Measurements from ENCODE around the gene CLC.

Gene CLC

DNA sequence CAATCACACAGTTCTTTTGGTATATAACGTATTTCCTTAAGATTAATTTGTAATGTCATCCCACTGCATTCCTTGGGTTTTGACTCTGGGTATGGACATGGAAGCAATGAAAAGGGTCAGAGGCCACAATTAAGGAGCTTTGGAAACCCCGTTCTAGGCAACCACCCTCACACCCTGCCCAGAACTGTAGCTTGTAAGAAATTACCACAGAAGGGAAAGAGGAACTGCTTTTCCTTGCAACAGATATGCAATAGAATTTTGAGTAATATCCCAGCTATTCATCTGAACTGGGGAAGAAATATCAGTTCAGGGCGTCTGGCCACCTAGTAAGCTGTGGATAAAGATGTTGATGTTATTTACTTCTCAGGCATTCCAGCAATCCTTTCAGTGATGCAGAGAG is 985 bp upstream of the CLC start:
- Histone ChIP-seq H3K79me2 (ENCODE audit: insufficient read depth, low read length) (no peaks in the 10 kb centered on the region), H3K27me3 (ENCODE audit: insufficient read depth, low read length, poor library complexity, severe bottlenecking) (no peaks in the 10 kb centered on the region), H3K9ac (ENCODE audit: low read depth, low read length, poor library complexity, severe bottlenecking) (no peak overlapping the region), H3K4me1 (ENCODE audit: insufficient read depth, low read length, poor library complexity, severe bottlenecking) (no peaks in the 10 kb centered on the region), H3F3A (ENCODE audit: low read depth) (no peaks in the 10 kb centered on the region), H2AFZ (ENCODE audit: low read length) (no peak overlapping the region), H3K36me3 (ENCODE audit: insufficient read depth, low read length) (no peaks in the 10 kb centered on the region), H3K9me2 (replicated peaks; ENCODE audit: low read depth, low read length) (no peaks in the 10 kb centered on the region), H4K20me1 (ENCODE audit: insufficient read depth, low read length, poor library complexity, severe bottlenecking) (no peaks in the 10 kb centered on the region), H3K4me3 (ENCODE audit: low read length, poor library complexity, severe bottlenecking) (no peak overlapping the region), H3K9me3 (ENCODE audit: insufficient read depth, low read depth, low read length) (no peaks in the 10 kb centered on the region), H3K4me2 (ENCODE audit: low read depth, low read length, poor library complexity, severe bottlenecking) (no peak overlapping the region)
- no peak for TF ChIP-seq EZH2phosphoT487 (IDR thresholded peaks at IDR 0.05; ENCODE audit: borderline replicate concordance)
- TF ChIP-seq, protein P1, sequence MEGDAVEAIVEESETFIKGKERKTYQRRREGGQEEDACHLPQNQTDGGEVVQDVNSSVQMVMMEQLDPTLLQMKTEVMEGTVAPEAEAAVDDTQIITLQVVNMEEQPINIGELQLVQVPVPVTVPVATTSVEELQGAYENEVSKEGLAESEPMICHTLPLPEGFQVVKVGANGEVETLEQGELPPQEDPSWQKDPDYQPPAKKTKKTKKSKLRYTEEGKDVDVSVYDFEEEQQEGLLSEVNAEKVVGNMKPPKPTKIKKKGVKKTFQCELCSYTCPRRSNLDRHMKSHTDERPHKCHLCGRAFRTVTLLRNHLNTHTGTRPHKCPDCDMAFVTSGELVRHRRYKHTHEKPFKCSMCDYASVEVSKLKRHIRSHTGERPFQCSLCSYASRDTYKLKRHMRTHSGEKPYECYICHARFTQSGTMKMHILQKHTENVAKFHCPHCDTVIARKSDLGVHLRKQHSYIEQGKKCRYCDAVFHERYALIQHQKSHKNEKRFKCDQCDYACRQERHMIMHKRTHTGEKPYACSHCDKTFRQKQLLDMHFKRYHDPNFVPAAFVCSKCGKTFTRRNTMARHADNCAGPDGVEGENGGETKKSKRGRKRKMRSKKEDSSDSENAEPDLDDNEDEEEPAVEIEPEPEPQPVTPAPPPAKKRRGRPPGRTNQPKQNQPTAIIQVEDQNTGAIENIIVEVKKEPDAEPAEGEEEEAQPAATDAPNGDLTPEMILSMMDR (conservative IDR thresholded peaks at IDR 0.05; ENCODE audit: low read length) = no peak

DNA sequence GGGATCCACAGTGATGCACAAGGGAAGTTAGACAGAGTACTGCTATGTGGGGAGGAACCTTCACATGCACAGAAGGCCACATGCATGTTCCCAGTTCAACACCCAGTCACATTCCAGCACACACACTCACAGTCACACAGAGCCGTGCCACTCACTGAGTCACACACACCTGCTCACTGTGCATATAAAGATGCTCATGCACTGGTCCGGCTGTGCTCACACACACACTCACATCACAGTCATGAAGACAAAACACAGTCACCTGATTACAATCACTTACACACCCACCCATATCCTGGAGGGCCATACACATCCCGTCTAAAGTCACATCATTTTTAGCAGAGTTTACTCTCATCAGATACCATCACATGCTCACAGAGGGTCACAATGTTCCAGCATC is 478 bp downstream of the CLC start:
- H3K27me3 ChIP-seq (ENCODE audit: insufficient read depth, low read length, poor library complexity, severe bottlenecking) = no peaks in the 10 kb centered on the region

DNA sequence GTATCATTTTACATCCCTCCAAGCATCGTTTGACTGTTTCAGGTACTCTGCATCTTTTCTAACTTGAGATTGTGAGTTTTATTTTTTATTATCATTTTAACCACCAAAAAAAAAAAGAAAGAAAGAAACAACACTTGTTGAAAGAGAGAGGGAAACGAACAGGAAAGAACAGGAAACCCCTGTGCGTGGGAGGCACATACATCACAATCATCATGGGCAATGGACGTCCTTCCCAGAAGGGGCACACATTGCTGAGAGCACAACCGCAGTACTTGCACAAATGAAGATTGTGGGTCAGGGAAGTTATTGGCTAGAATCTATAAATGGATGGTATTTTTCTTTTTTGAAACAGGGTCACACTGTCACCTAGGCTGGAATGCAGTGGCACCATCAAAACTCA is 1.7 kb downstream of the CLC start:
- no peaks in the 10 kb centered on the region for H3K36me3 ChIP-seq (ENCODE audit: insufficient read depth, low read length)
- H3K79me2 ChIP-seq (ENCODE audit: insufficient read depth, low read length) = no peaks in the 10 kb centered on the region
- H3K4me2 ChIP-seq (ENCODE audit: low read depth, low read length, poor library complexity, severe bottlenecking) = no peak overlapping the region
- H3F3A ChIP-seq (ENCODE audit: low read depth) = no peaks in the 10 kb centered on the region
- H3K9ac ChIP-seq (ENCODE audit: low read depth, low read length, poor library complexity, severe bottlenecking) = no peak overlapping the region
- H3K4me3 ChIP-seq (ENCODE audit: low read length, poor library complexity, severe bottlenecking) = no peak overlapping the region
- H3K9me2 ChIP-seq (replicated peaks; ENCODE audit: low read depth, low read length) = no peaks in the 10 kb centered on the region
- H4K20me1 ChIP-seq (ENCODE audit: insufficient read depth, low read length, poor library complexity, severe bottlenecking) = no peaks in the 10 kb centered on the region
- H3K9me3 ChIP-seq (ENCODE audit: insufficient read depth, low read depth, low read length) = no peaks in the 10 kb centered on the region
- H3K4me1 ChIP-seq (ENCODE audit: insufficient read depth, low read length, poor library complexity, severe bottlenecking) = no peaks in the 10 kb centered on the region
- no peak for TF ChIP-seq EZH2phosphoT487 (IDR thresholded peaks at IDR 0.05; ENCODE audit: borderline replicate concordance)
- TF ChIP-seq, protein P1 (conservative IDR thresholded peaks at IDR 0.05; ENCODE audit: low read length) = no peak
- H3K27me3 ChIP-seq (ENCODE audit: insufficient read depth, low read length, poor library complexity, severe bottlenecking) = no peaks in the 10 kb centered on the region
- no peak overlapping the region for H2AFZ ChIP-seq (ENCODE audit: low read length)

More for the DNA sequence above, 478 bp downstream of the CLC start:
- H2AFZ ChIP-seq (ENCODE audit: low read length) = no peak overlapping the region
- H3K4me1 ChIP-seq (ENCODE audit: insufficient read depth, low read length, poor library complexity, severe bottlenecking) = no peaks in the 10 kb centered on the region
- no peak overlapping the region for H3K4me3 ChIP-seq (ENCODE audit: low read length, poor library complexity, severe bottlenecking)
- H3K9ac ChIP-seq (ENCODE audit: low read depth, low read length, poor library complexity, severe bottlenecking) = no peak overlapping the region
- no peak for TF ChIP-seq EZH2phosphoT487 (IDR thresholded peaks at IDR 0.05; ENCODE audit: borderline replicate concordance)
- TF ChIP-seq, protein P1 (conservative IDR thresholded peaks at IDR 0.05; ENCODE audit: low read length) = no peak
- H3K9me3 ChIP-seq (ENCODE audit: insufficient read depth, low read depth, low read length) = no peaks in the 10 kb centered on the region
- no peaks in the 10 kb centered on the region for H3K36me3 ChIP-seq (ENCODE audit: insufficient read depth, low read length)
- no peaks in the 10 kb centered on the region for H3K9me2 ChIP-seq (replicated peaks; ENCODE audit: low read depth, low read length)
- no peaks in the 10 kb centered on the region for H4K20me1 ChIP-seq (ENCODE audit: insufficient read depth, low read length, poor library complexity, severe bottlenecking)
- no peaks in the 10 kb centered on the region for H3F3A ChIP-seq (ENCODE audit: low read depth)
- H3K4me2 ChIP-seq (ENCODE audit: low read depth, low read length, poor library complexity, severe bottlenecking) = no peak overlapping the region
- no peaks in the 10 kb centered on the region for H3K79me2 ChIP-seq (ENCODE audit: insufficient read depth, low read length)

Measured in Loucy (cell line).